Tibial nerve (tissue), 3 donors: ENCODE measurements around the gene RPL29.

Source experiments
- POLR2A ChIP-seq, 2 donors: fragments of 450-650 bp; IDR thresholded peaks; one replicate each; pipeline ENCODE4 v1.6.1; 2017; ENCODE audit warnings: antibody characterized with exemption in 2 of 2, mild to moderate bottlenecking in 2 of 2, moderate library complexity in 2 of 2
- TF ChIP-seq, protein P1 (sequence below), 5 experiments: fragments of 200-600 bp in 3 of 5; fragments of 450-650 bp in 2 of 5; sonication (generic) in 3 of 5; IDR thresholded peaks; one replicate each; pipeline ENCODE4 v1.5.1; 2016 to 2019; ENCODE audit warnings: antibody characterized with exemption in 5 of 5, mild to moderate bottlenecking in 3 of 5, moderate library complexity in 2 of 5

DNA sequence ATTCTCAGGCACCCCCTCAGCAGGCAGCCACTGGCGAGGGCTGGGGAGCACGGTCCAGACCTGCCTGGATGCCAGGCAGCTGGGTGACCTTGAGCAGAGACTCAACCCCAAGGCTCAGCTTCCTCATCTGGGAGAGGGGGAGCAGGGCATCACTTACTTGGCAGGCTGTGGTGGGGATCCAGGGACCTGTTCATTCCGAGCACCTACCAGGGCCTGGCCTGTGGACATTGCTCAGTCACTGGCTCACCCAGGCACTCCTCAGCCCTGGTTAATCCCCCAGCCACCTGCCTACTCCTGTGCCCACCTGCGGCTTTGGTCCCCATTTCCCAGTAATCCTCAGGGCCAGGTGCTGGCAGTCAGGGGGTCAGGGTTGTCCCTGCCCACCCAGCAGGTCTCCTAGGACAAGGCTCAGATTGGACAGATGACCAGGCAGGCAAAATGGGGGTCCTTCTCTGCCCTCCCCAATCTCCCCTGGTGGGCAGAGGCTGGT is 9.3 kb upstream of the RPL29 start:
- TF ChIP-seq, protein P1, sequence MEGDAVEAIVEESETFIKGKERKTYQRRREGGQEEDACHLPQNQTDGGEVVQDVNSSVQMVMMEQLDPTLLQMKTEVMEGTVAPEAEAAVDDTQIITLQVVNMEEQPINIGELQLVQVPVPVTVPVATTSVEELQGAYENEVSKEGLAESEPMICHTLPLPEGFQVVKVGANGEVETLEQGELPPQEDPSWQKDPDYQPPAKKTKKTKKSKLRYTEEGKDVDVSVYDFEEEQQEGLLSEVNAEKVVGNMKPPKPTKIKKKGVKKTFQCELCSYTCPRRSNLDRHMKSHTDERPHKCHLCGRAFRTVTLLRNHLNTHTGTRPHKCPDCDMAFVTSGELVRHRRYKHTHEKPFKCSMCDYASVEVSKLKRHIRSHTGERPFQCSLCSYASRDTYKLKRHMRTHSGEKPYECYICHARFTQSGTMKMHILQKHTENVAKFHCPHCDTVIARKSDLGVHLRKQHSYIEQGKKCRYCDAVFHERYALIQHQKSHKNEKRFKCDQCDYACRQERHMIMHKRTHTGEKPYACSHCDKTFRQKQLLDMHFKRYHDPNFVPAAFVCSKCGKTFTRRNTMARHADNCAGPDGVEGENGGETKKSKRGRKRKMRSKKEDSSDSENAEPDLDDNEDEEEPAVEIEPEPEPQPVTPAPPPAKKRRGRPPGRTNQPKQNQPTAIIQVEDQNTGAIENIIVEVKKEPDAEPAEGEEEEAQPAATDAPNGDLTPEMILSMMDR (IDR thresholded peaks at IDR 0.05), result no peak
- TF ChIP-seq POLR2A (IDR thresholded peaks at IDR 0.05), result no peak
